Testis (tissue), 3 donors: ENCODE measurements around the gene RASL11B. TPM values are rescaled to one million over a fixed set of nuclear protein-coding genes. Genes with fewer than 3 reads are reported as not detected.
A peak's percentile ranks its signal among the peaks of the same experiment; 100 is the strongest.

Experiments
- DNase-seq: peaks from one replicate; pipeline ENCODE4 v3.0.0-alpha.2; 2019
- H3K27ac ChIP-seq, 2 donors: fragments of 200-600 bp; sonication (generic); one replicate each; pipeline ENCODE4 v1.5.1; 2019
- H3K27me3 ChIP-seq: fragments of 200-600 bp; sonication (generic); one replicate; pipeline ENCODE4 v1.5.1; 2019
- H3K36me3 ChIP-seq: fragments of 200-600 bp; sonication (generic); one replicate; pipeline ENCODE4 v1.5.1; 2017; ENCODE audit warnings: low read depth; ENCODE audit errors: missing control alignments
- H3K4me1 ChIP-seq: fragments of 200-600 bp; sonication (generic); one replicate; pipeline ENCODE4 v1.5.1; 2019
- H3K4me3 ChIP-seq, 2 donors: fragments of 200-600 bp; sonication (generic); one replicate each; pipeline ENCODE4 v1.5.1; 2017 to 2019
- H3K9me3 ChIP-seq: fragments of 200-600 bp; sonication (generic); one replicate; pipeline ENCODE4 v1.5.1; 2017
- POLR2A ChIP-seq: fragments of 450-650 bp; IDR thresholded peaks from one replicate; pipeline ENCODE4 v1.6.1; 2017; ENCODE audit warnings: antibody characterized with exemption, mild to moderate bottlenecking, moderate library complexity
- WGBS, 2 donors: methylation state at CpG; one replicate each; pipeline ENCODE4 v1.1.5; 2018; 5-methylcytosine and 5-hydroxymethylcytosine counted together
- intact Hi-C: fragments of 100-400 bp; cut with DNase I; formaldehyde crosslinking; loops from one replicate; pipeline ENCODE4 v1.15.1; 2023; ENCODE audit warnings: low total_unique reads
- polyA plus RNA-seq: library from polyadenylated mRNA; stranded (reverse); fragments of 350-450 nt; fragmentation: Illumina TruSeq; extraction: RNeasy Lipid Tissue Mini Kit (QIAGEN cat#74804); gene quantifications from one replicate; pipeline ENCODE4 v1.2.3, GENCODE V29; 2014; ENCODE audit warnings: low read depth, low replicate concordance; ENCODE audit not compliant: insufficient read depth
- total RNA-seq, 2 donors: library from RNA; depleted of rRNA; stranded (reverse); fragments of >200 nt; gene quantifications; one replicate each; pipeline ENCODE4 v1.2.3, GENCODE V29; 2016
- TF ChIP-seq, protein P1 (sequence below), 3 experiments: fragments of 450-650 bp in 2 of 3; fragments of 200-600 bp in 1 of 3; sonication (generic) in 1 of 3; IDR thresholded peaks; one replicate each; pipeline ENCODE4 v1.5.1; 2016 to 2019; ENCODE audit warnings: antibody characterized with exemption in 3 of 3, mild to moderate bottlenecking in 2 of 3, moderate library complexity in 1 of 3

The RASL11B gene
- total and polyA plus RNA-seq, 3 donors from 2014 or later = 15.3 to 25.5 (median 16.7) TPM

DNA sequence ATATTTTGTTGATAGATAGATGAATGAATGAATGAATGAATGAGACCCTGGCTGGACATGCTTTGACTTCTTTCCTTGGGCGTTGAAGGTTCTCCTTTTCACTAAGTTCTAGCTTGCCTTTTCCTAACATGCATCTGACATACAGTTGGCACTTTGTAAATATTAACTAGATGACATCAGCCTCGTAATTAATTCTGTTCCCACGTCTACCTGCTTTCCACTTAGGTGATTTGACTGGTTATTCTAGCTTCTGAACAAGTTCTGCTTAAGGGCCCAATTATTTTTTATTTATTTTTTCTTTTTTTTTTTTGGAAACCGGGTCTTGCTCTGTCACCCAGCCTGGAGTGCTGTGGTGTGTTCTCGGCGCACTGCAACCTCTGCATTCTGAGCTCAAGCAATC, 13.9 kb upstream of the RASL11B start:
- intact Hi-C loops = no loop called here
- peaks cover 3% of the 10 kb centered on the region for H3K4me1 ChIP-seq
- H3K9me3 ChIP-seq = no peaks in the 10 kb centered on the region
- no peak overlapping the region for H3K4me3 ChIP-seq
- no peaks in the 10 kb centered on the region for H3K36me3 ChIP-seq
- H3K27me3 ChIP-seq = no peaks in the 10 kb centered on the region
- H3K27ac ChIP-seq = no peak overlapping the region
- 85 to 98% methylated on average over 6 of the region's 6 CpGs for WGBS, 2 donors
- TF ChIP-seq, protein P1, sequence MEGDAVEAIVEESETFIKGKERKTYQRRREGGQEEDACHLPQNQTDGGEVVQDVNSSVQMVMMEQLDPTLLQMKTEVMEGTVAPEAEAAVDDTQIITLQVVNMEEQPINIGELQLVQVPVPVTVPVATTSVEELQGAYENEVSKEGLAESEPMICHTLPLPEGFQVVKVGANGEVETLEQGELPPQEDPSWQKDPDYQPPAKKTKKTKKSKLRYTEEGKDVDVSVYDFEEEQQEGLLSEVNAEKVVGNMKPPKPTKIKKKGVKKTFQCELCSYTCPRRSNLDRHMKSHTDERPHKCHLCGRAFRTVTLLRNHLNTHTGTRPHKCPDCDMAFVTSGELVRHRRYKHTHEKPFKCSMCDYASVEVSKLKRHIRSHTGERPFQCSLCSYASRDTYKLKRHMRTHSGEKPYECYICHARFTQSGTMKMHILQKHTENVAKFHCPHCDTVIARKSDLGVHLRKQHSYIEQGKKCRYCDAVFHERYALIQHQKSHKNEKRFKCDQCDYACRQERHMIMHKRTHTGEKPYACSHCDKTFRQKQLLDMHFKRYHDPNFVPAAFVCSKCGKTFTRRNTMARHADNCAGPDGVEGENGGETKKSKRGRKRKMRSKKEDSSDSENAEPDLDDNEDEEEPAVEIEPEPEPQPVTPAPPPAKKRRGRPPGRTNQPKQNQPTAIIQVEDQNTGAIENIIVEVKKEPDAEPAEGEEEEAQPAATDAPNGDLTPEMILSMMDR (IDR thresholded peaks at IDR 0.05) = no peak
- no peak for TF ChIP-seq POLR2A
- no peak for DNase-seq

DNA sequence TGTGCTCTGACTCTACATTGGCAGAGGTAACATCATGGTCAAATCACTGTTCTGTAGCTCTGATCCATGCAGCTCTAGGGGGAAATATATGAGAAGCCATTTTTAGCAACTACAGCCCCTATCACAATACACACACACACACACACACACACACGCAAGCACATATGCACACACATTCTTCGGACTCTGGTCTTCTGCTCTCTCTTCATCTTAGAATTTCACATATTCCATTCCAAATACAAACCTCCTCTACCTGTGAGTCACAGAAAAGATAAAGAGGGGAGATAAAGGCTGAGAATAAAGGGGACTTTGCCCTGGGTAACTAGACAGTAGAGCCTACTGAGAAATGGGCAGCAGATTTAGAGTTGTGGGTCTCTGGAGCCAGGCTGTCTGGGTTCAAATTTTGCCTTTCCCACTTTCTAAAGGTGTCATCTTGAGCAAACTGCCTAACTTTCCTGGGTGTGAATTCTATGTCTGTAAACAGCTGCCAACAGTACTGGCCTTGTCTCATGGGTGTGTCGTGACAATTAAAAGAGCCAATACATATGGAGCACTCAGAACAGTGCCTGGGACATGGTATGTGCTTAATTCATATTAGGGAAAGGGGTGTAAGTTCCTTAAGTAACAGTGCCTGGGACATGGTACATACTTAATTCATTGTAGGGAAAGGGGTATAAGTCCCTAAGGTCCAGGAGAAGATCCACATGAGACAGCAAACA, 11.6 kb upstream of the RASL11B start:
- intact Hi-C loops = no loop called here
- Histone ChIP-seq H3K27ac (no peak overlapping the region), H3K36me3 (no peaks in the 10 kb centered on the region), H3K4me3 (no peak overlapping the region), H3K27me3 (no peaks in the 10 kb centered on the region), H3K9me3 (no peaks in the 10 kb centered on the region), H3K4me1 (peaks cover 7% of the 10 kb centered on the region)
- no peak for DNase-seq
- no peak for TF ChIP-seq POLR2A
- TF ChIP-seq, protein P1 (IDR thresholded peaks at IDR 0.05) = no peak
- WGBS, 2 donors = 91 to 94% methylated on average over 3 of the region's 3 CpGs

DNA sequence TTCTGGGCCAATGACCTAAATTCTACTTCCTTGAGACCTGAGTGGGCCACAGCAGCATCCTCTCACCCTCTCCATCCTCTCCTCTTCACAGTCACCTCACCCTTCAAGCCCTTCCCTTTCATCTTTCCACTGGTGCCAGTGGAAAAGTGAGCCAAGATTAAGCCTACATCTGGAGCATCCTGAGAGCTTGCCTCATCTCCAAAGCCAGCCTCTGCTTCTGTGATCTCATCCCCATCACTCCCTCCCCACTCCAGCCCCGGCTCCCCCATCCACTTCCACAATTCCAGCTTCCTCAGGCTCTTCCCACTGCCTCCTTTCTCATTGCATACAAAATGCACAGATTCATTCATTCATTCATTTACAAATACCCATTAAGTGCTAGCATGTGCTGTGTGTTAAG, 10.1 kb upstream of the RASL11B start:
- H3K4me3 ChIP-seq = no peak overlapping the region
- no peak overlapping the region for H3K27ac ChIP-seq
- H3K36me3 ChIP-seq = no peaks in the 10 kb centered on the region
- TF ChIP-seq, protein P1 (IDR thresholded peaks at IDR 0.05) = no peak
- no peak for TF ChIP-seq POLR2A
- 76 to 80% methylated on average over 1 of the region's 1 CpG for WGBS, 2 donors
- H3K4me1 ChIP-seq = peaks cover 7% of the 10 kb centered on the region
- H3K9me3 ChIP-seq = no peaks in the 10 kb centered on the region
- H3K27me3 ChIP-seq = no peaks in the 10 kb centered on the region
- DNase-seq = no peak
- intact Hi-C loops = no loop called here

DNA sequence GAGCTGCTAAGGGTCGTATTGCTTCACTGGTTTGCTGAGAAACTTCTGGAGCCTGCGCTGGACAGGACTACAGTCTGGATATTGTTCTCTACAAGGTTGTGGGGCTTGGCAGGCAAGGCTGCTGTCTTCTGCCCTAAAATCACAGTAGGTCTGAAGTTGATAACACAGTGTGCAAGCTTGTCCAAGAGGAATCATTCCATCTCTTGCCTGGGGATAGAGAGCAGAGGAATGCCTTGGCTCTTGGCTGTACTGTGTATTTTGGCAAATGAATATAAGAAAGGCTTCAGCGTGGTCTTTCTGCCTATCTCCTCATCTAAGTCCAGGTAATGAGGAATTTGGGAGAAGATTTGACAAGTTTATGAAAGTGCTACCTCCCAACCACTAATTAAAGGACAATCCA, 9.4 kb upstream of the RASL11B start:
- WGBS, 2 donors = 54 to 59% methylated on average over 3 of the region's 3 CpGs

More for the DNA sequence above, 9.4 kb upstream of the RASL11B start:
- no peaks in the 10 kb centered on the region for H3K9me3 ChIP-seq
- no peaks in the 10 kb centered on the region for H3K36me3 ChIP-seq
- H3K4me3 ChIP-seq = no peak overlapping the region
- intact Hi-C loops = no loop called here
- peaks cover 7% of the 10 kb centered on the region for H3K4me1 ChIP-seq
- H3K27me3 ChIP-seq = no peaks in the 10 kb centered on the region
- TF ChIP-seq POLR2A = no peak
- TF ChIP-seq, protein P1 (IDR thresholded peaks at IDR 0.05) = no peak
- no peak for DNase-seq
- H3K27ac ChIP-seq = peak overlapping the region in 1 of 2 donors; percentile 13
